HG02588 (cell line): ENCODE measurements around the gene TMEM174.

Experiments used
- ATAC-seq: cut with Tn5 transposase; IDR thresholded peaks from one replicate; pipeline ENCODE4 v1.9.1; 2021; ENCODE audit warnings: mild to moderate bottlenecking, moderate library complexity; ENCODE audit not compliant: unreplicated experiment

Gene TMEM174

GRCh38 chr5:73153513-73153912 lies 19.5 kb upstream of the TMEM174 start:
- no peak for ATAC-seq

DNA sequence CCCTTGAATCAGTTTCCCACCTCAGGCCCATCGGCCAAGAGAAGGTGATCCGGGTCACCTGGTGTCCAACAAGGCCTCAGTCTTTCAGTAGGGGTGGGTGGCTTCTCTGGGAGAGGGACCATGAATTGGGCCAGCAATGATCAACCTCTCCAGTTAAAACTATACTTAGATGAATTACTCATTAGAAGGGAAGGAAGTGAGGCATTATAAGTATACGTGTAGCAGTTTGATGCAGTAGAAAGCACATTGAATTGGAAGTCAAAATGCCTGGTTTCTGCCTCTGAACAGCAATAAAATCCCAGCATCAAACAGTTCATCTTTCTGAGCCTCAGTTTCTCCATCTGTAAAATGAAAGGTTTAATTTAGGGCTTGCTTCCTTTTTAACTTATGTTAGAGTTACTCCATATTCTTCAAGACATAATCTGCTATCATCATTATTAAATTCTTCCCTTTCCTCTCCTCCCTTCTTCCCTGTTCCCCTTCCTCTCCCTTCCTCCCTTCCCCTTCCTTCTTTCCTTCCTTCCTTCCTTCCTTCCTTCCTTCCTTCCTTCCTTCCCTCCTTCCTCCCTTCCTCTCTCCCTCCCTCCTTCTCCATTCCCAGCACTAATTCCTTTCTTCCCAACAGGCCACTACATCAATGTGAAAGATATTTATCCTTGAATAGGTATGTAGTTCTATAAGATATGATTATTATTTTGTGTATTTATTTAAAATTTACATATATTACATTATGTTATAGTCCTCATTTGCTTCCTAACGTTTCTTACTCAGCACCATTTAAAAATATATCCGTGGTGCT lies 18.6 kb upstream of the TMEM174 start:
- ATAC-seq, result no peak

DNA sequence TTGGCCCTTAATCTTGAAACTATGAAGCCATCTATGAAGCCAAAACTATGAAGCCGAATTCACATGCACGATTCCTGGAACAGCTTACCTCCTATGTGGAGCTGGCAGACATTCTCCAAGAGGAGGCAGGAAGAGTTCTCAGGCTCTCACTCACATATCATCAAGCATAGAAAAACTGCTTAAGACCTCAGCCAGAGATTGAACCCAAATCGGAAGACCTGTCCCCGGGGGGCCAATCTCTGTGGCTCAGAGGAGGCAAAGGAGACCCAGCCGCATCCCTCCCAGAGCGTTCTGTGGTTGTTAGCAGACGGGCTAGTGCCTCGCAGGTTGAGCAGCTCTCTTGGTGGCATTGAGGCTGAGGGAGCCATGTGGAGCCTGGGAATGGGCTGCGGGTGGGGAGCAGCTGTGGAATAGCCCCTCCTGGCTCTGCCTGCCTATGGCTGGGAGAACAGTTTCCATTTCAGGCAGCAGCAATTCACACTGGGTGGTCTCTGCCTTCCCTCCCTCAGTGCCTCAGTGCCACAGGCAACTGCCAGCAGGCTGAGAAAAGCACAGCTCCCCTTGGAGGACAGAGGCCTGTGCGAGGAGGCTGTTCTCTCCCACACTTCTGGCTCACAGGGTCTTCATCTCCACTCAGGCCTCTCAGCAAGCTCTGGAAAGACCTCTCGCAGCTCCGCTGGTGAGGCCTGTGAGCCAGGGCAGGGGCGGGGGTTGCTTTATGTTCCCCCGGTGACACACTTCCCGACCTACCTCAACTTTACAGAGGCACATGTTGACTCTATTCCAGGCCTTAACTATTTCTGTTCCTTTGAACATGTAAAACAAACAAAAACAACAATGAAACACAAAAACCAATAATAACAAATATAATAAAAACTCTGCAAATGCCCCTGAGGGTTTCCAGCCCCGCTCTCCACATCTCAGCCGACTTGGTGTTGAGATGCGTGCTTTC lies 17.4 kb upstream of the TMEM174 start:
- ATAC-seq, result no peak

DNA sequence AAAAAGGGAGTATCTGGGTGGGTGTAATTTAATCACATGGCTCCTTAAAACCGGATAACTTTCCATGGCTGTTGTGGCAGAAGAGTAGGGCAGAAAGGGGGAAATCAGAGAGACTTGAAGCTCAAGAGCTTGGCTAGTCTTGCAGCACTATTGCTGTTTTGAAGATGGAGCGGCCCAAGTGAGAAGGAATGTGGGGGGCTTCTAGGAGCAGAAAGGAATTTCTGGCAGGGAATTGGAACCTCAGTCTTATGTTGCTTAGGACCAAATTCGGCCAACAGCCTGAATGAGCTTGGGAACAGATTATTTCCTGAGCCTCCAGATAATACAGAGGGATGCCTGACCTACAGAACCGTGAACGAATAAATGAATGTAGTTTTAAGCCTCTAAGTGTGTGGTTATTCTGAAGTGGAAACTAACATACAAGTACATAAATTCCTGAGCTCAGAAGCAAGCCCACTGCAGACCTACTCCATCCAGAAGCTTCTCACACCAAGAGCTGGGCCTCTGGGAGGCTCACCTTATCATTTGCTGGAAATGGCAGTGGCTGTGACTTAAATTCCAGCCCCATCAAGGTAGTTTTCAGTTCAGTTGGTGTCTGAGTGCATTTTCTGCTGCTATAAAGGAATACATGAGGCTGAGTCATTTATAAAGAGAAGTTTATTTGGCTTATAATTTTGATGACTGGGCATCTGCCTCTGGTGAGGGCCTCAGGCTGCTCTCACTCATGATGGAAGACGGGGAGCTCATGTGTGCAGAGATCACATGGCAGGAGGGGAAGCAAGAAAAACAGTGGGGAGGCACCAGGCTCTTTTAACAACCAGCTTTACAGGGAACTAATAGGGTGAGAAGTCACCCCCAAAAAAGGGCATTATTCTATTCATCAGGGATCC lies 15.3 kb upstream of the TMEM174 start:
- ATAC-seq, result no peak

- ATAC-seq, result no peak
Observed at GRCh38 chr5:73158313-73158712, 14.7 kb upstream of the TMEM174 start.

DNA sequence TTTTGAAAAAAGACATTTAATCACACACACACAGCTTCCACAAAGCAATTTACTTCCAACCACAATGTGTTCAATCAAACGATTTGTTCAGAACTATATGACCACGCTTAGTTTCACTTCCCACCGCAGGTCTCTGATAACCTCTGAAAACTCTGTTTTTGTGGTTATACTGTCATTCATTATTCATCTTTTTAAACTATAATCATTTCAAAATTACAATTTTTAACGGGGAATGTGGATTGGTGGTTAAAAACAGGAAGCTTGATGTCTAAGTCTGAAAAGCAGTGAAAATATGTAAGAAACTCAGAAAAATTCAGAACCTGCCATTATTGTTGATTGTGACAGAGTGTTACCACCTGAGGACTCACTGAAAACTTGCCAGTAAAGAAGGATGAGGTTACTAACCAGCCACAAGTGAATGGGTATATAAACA lies 12.7 kb upstream of the TMEM174 start:
- ATAC-seq, result no peak

GRCh38 chr5:73170522-73170921 lies 2.5 kb upstream of the TMEM174 start:
- no peak for ATAC-seq

DNA sequence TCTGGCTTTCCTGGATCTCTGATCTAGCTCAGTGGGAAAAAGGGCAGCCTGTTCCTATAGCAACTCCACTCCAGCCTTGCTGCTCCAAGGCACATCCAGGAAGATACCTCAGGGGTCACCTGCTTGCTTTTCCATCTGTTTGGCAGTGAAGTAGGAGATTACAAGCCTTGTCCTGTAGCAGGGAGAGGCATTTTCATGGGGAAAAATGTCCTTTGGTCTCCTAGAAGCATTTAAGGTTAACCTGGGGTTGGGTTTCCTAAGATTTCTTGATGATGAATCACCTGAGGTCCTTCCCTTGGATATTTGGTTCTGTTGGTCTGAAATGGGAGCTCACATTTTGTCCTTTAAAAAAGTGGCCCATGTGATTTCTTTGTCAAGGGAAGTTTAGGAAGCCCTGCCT lies 1.5 kb upstream of the TMEM174 start:
- no peak for ATAC-seq

- ATAC-seq, result no peak
Observed at GRCh38 chr5:73174100-73174815, 1.3 kb downstream of the TMEM174 start.

GRCh38 chr5:73176250-73176649 lies 3.3 kb downstream of the TMEM174 start:
- no peak for ATAC-seq

GRCh38 chr5:73178265-73178664 lies 5.3 kb downstream of the TMEM174 start:
- no peak for ATAC-seq

DNA sequence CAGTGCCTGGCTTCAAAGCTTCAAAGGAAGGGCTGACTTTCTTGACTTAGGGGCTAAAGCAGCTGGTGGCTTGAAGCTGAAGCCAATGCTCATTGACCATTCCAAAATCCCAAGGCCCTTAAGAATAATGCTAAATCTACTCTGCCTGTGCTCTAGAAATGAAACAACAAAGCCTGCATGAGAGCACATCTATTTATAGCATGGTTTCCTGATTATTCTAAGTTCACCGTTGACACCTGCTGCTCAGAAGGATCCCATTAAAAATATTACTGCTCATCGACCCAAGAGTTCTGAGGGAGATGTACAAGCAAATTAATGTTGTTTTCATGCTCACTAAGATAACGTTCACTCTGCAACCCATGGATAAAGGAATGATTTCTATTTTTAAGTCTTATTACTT lies 6.7 kb downstream of the TMEM174 start:
- ATAC-seq, result no peak

DNA sequence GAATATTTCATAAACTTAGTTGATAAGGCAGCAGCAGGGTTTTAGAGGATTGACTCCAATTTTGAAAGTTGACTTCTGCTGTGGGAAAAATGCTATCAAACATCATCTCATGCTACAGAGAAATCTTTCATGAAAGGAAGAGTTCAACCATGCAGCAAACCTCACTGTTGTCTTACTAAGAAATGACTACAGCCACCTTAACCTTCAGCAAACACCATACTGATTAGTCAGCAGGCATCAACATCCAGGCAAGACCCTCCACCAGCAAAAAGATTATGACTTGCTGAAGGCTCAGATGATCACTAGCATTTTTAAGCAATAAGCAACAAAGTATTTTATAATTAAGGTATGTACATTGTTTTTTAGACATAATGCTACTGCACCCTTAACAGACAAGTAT lies 7.6 kb downstream of the TMEM174 start:
- no peak for ATAC-seq

GRCh38 chr5:73182307-73182706 lies 9.3 kb downstream of the TMEM174 start:
- ATAC-seq, result no peak

GRCh38 chr5:73183000-73183399 lies 10.0 kb downstream of the TMEM174 start:
- ATAC-seq, result no peak

DNA sequence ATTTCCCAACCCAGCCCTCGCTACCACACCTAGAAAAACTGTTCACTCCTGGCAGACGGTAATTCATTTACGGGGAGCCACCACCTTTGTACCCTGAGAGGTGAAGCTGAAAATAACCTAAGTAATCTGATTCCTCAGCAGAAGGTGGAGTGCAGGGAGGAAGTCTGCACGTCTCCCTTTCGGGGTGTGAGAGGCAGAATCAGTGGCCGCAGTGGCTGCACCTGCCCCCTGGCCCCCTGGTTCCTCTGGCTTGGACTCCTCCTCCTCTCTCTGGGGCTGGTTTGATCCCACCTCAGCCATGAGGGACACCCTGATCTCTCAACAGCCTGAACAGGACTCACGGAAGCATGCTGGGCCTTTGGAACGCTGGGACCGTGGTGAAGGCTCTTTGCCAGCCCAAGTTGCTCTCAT lies 10.5 kb downstream of the TMEM174 start:
- ATAC-seq, result no peak

- ATAC-seq, result no peak
Observed at GRCh38 chr5:73186976-73187375, 14.0 kb downstream of the TMEM174 start.

- ATAC-seq, result no peak
Observed at GRCh38 chr5:73188764-73189531, 16.0 kb downstream of the TMEM174 start.

GRCh38 chr5:73189871-73190376 lies 16.9 kb downstream of the TMEM174 start:
- no peak for ATAC-seq
